Stimulated activated CD4-positive, alpha-beta T cell treated with anti-CD3 and anti-CD28 coated beads, Interleukin-12 subunit alpha, Interleukin-12 subunit beta, amount 100 ng/mL, for 24 hours (primary cell): ENCODE measurements around the gene PTS.

Experiments
- DNase-seq, 2 experiments: peaks; one replicate each; pipeline ENCODE4 v3.0.0-alpha.2; 2020; ENCODE audit warnings: low read depth in 2 of 2

Gene PTS

DNA sequence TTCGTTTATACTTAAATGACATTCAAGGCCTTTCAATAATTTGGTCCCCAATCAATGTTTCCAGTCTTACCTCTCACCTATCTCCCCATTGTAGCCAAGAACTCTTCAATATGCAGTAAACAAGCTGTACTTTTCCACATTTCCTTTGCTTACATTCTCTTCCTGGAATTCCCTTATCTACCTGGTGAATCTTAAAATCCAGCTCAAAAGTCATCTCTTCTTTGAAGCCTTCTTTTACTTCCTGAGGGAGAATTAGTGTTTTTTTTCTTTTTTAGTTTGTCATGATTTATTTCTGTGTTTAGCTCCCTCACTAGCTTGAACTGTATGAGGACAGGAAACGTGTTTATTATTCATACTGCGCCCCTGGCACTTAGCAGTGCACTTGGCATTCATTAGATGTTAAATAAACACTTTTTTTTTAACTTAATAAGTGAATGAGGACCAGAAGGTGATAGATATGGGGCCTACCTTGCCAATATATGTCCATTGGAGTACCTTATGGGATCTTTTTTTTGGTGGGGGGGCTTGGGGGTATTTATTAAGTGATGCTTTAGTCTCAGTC lies 4.9 kb upstream of the PTS start:
- no peak for DNase-seq

DNA sequence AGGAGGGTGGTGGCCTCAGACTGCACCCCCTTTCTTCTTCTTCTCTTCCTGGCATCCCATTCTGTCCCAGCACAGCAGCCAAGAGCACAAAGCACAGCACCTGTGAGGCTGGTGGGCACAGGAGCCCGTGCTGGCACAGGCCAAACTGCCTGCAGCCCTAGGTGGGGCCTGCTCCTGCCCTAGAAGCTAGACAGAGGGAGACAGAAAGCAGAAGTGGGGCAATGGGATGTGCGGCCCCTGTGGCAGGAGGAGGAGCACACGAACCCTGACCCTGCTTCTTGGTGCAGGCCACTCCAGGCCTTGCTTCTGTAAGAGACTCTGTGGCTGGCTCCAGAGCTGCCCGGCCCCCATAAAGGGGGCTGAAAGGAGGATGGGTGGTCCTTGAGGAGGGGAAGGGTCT lies 3.9 kb upstream of the PTS start:
- DNase-seq = no peak

GRCh38 chr11:112223121-112223520 lies 3.1 kb upstream of the PTS start:
- DNase-seq = no peak

DNA sequence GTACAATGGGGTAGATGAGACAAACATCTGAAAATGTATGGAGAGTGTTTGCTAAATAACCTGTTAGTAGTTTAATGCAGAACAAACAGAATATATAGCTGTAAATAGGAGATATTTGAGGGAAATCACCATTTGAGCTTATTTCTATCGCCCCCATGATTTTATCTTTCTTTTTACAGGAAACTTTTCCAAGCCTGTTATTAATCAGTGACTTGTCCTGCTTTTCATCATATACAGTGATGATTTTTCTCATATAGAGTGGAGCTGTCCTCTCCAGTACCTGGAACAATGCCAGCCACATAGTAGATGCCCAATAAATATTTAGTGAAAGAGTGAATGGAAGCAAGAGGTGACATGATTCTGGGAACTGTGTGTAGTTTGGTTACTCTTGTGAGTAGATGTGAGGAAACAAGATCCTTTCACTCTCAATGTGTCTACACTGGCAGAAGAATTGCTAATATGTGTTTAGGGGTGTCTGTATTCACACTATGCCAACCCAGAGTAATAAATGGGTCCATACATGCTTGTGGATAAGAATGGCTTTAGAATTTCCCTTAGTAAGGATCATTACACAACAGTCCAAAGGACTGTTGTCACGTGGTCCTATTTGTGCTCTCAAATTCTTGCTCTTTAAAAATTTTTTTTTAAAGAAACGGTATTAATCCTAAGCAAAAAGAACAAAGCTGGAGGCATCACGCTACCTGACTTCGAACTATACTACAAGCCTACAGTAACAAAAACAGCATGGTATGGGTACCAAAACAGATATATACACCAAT lies 2.3 kb upstream of the PTS start:
- DNase-seq = no peak

DNA sequence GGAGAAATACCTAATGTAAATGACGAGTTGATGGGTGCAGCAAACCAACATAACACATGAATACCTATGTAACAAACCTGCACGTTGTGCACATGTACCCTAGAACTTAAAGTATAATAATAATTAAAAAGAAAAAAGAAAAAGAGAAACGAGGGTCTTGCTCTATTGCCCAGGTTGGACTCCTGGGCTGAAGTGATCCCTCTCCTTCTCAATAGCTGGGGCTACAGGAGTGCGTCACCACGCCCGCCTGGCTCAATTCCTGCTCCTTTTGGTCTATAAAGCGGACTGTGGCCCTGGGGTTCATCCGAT lies 521 bp upstream of the PTS start:
- DNase-seq = no peak

- DNase-seq = no peak
Measured at GRCh38 chr11:112226831-112227401, 688 bp downstream of the PTS start.

DNA sequence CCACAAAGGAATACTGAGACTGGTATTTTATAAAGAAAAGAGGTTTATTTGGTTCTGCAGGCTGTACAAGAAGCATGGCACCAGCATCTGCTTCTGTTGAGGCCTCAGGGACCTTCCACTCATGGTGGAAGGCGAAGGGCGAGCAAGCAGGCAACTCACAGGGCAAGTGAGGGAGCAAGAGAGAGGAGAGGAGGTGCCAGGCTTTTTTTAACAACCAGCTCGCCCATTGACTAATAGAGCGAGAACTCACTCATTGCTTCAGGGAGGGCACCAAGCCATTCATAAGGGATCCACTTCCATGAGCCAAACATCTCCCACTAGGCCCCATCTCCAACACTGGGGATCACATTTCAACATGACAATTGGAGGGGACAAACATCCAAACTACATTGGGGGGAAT lies 1.2 kb downstream of the PTS start:
- DNase-seq = no peak

GRCh38 chr11:112228706-112229105 lies 2.5 kb downstream of the PTS start:
- no peak for DNase-seq

GRCh38 chr11:112229159-112229558 lies 2.9 kb downstream of the PTS start:
- DNase-seq = no peak

DNA sequence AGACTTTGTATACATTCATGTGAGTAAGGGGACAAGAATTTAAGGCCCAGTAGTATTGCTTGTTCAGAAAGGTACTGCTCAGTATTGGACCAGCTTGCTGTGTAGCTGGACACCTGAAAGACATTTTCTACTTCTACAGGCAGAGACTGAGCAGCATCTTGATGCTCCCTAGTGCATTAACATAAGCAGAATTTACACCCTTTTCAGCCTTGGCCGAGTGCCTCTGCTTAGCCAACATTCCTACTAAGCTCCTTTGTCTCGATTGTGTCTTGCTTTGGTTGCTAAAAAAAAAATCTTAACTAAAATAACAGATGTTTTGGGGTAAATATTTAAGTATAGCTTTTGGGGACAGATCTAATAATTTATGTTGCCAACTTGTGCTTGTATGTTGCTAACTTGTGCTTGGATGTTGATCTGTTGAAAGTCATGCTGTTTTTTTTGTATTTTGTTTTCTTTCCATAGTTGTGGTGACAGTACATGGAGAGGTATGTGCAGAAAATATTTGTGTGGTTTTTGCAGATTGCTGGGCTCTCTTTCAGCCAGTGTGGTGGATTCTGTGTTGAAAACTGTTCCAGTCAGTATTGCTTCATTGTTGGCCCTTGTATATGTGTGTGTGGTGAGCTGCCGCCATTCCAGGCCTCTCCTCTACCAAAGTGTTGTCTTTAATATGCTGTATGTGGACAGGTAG lies 3.7 kb downstream of the PTS start:
- DNase-seq = no peak

GRCh38 chr11:112231952-112232351 lies 5.7 kb downstream of the PTS start:
- DNase-seq = no peak

GRCh38 chr11:112235750-112236390 lies 9.6 kb downstream of the PTS start:
- no peak for DNase-seq

DNA sequence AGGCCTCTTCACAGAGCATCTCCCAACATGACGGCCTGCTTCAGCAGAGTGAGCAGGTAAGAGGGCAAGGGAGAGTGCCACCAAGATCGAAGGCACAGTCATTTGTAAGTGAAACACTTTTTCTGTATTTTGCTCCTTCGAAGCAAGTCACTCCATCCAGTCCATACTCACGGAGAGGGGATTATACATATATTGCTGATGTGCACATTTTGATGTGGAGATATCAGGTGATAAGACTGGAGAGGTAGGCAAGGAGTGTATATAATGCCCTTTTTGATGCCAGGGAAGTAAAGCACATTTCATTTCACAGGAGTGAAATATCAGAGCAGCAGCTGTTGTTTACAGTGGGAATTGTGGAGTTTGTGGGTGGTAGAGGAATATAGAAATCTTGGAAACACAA lies 11.2 kb downstream of the PTS start:
- DNase-seq = no peak

- DNase-seq = no peak
Measured at GRCh38 chr11:112238041-112238440, 11.8 kb downstream of the PTS start.

GRCh38 chr11:112241486-112241885 lies 15.3 kb downstream of the PTS start:
- no peak for DNase-seq

DNA sequence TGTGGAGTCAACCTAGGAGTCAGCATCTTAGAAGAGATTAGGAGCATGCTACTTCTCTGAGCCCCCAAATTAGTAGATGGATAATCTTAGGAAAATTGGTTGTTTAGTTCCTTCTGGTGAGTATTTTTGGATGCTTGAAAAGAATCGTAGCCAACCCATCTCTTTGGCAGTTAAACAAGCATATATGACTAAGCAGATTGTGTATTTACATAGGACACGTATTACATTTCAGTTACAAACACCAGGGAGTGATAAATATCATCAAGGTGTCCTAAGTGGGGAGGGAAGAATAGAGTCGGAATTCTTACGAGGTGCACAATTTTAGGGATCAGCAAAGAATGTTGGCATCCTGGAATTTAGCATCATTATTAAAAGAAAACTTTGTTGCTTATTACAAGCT lies 21.0 kb downstream of the PTS start:
- DNase-seq = no peak

- no peak for DNase-seq
Measured at GRCh38 chr11:112248201-112248600, 22.0 kb downstream of the PTS start.

DNA sequence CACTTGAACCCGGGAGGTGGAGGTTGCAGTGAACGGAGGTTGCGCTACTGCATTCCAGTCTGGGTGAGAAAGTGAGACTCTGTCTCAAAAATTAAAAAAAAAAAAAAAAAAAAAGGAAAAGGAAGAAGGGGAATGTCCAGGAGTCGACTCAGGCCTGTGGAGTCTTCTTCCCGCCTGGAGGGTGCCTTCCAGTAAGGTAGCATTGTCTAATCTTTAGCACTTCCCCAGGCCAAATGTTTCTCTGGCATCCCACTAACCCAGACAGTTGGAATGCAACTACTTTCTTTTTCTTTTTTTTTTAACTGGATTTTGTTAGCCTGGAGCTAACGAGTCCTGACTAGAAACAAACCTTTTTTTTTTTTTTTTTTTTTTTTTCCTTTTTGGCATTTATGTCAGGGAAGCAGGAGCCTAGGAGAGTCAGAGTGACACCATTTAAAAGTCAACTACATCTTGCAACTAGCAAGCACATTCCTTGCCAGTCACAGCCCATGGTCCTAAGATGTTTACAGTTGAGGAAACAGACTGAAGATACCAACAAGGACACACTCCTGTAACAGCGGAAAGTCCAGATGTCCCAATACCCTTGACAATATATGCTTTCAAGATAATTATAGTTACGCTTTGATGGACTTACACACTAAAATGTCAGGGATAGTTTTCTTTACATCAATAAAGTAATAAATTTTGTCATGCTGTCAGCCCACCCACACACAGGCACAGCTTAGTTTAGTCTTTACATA lies 23.8 kb downstream of the PTS start:
- no peak for DNase-seq

GRCh38 chr11:112253605-112254242 lies 27.5 kb downstream of the PTS start:
- DNase-seq = no peak

- DNase-seq = no peak
Measured at GRCh38 chr11:112255067-112255720, 29.0 kb downstream of the PTS start.

DNA sequence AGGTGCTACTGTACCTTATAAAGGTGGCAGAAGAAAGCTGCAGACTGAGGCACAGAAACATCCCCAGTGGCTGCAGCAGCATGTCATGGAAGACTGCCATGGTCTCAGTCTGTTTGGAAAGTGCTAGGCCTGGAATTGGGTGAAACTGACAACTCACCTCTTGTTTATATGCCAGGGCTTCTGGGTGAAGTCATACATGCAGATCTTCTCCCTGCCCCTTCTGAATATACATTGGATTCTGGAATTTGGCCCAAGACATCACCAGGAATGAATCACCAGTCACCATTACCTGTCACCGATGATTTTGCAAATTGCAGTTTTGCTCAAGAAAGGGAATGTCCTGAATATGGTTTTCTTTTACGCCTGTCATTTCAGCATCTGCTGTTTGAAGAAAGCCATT lies 34.3 kb downstream of the PTS start, which contains the start of gene PLET1:
Gene PLET1, minus strand, starts transcription at position 371 of the 400 bp plus-strand sequence. Its CDS starts 271 bp downstream, at position 100.
- no peak for DNase-seq
